ENCODE data around the gene CDC42SE2.
"Not testable (repeated sequence)": the region's sequence is repeated elsewhere in the genome, so short reads cannot be mapped to it uniquely, and the experiment has no call there.

CDC42SE2 gene

DNA sequence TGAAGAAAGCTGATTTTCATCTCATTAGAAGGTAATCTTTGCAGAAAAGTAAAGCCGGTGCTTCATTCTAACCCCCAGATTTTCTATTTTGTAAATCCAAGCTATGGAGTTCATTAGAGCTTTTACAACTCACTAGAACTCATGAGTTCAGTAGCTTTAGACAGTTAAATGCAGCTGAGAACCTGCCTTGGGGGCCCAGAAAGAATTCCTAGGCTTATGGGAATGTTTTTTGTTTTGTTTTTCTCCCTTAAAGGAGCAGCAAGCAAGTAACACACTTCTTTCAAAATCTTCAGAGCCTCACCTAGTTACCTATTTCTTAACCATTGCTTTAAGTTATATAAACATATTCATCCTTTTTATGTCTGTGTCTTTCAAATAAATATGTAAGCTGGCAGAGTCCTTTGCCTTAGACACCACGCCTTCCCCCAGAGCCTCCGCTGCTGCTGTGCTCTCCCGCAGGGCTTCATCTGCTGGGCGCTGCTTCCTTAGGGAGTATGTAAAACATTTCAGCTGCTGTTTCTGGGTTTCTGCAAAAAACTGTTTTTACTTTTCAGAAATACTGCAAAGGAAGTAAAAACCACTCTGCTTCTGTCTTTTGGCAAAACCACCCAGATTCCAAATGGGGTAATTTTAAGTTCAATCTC is 132.9 kb downstream of the CDC42SE2 start:
- DNase-seq = no peak

DNA sequence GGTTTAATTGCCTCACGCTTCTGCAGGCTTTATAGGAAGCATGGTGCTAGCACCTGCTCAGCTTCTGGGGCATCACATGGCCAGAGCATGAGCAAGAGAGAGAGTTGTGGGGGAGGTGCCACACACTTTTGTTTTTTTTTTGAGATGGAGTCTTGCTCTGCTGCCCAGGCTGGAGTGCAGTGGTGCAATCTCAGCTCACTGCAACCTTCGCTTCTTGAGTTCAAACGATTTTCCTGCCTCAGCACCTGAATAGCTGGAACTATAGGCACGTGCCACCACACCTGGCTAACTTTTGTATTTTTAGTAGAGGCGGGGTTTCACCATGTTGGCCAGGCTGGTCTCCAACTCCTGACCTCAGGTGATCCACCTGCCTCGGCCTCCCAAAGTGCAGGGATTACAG is 135.2 kb downstream of the CDC42SE2 start:
- DNase-seq = not testable (repeated sequence)

DNA sequence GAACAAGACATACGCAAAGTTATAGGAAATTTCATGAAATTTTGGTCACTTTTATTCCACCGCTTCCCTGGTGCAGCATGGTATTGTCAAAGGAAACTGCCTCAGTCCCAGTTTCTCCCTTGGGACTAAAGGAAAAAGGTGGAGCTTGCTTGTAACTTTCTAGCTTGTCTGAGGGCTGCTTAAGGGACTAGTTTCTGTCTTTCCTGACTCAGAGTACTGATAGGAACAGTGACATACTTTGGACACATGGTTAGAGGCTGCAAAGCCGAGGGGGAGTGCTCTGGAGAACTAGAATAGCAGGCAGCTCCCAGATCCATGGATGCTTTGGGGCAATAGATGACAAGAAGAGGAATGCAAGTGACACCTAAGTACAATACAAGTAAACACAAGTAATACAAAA is 136.7 kb downstream of the CDC42SE2 start:
- DNase-seq = no peak

- no peak for DNase-seq
Observed at GRCh38 chr5:131405674-131406073, 141.8 kb downstream of the CDC42SE2 start.

DNA sequence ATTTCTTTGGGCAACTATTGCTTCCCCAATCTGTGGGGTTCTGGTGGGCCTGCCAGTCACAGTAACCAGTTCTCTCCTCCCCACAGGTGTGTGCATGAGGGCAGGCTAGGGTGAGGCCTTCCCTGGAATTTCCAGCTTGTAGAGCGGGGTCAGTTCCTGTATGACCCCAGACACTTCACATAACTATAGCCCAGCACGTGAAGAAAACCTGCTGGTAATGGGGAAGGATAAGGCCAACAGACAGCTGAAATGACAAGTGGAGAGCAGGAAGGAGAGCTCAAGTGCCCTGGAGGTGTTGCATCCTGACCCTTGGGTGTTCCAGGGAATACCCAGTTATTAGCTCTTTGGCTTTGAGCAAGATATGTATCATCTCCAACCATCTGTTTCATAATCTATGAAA is 142.2 kb downstream of the CDC42SE2 start:
- DNase-seq = no peak

DNA sequence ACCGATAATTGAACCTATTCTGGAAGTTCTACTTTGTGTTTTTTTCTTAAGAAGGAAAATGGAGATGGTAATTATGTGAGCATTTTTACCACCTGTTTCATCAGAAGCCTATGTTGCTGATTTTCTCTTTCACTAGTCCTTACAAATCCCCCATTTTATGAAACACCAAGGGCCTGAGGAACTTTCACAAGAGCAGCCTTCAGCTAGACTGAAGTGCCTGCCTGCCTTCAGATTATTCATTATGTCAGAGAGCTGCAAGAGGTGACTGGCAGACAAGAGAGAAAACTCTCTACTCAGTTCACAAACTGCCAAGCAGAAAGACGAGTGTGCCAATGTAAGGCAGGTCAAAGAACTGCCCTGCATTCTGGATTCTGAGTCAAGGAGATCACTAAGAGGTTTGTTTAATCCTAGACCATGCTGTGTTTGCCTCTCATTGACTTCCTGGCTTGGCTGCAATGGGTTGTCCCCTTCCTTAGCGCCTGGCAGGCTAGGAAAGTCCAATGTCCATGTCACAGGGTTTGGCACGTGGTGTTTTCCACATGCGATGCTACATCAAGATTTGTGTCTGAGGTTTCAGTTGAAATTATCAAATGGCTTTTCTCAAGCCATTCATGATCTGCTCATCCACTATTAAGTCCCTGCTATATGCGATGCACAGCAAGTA is 143.3 kb downstream of the CDC42SE2 start:
- no peak for DNase-seq

- no peak for DNase-seq
Observed at GRCh38 chr5:131413605-131414559, 150.0 kb downstream of the CDC42SE2 start.

DNA sequence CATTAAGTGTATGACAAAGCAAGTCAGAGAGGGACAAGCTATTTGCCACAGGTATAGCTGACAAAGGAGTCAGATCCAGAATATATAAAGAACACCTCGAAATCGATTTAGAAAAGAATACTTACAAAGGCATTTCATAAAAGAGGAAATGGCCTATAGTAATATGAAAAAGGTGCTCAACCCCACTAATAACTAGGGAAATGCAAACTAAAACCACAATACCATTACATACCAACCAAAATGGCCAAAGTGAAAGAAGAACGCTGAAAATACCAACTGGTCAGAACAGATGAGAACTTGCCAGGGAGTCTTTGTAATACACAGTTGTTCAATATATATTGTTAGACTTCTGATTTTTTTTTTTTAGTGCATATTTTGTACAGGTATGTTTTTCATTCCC is 152.9 kb downstream of the CDC42SE2 start:
- DNase-seq = peak in 1 of 2 donors; percentile 3

GRCh38 chr5:131417240-131417869 is 153.5 kb downstream of the CDC42SE2 start:
- DNase-seq = peak; percentile 16 to 71

GRCh38 chr5:131418846-131419245 is 155.0 kb downstream of the CDC42SE2 start:
- DNase-seq = no peak

GRCh38 chr5:131419877-131420276 is 156.0 kb downstream of the CDC42SE2 start:
- DNase-seq = no peak

DNA sequence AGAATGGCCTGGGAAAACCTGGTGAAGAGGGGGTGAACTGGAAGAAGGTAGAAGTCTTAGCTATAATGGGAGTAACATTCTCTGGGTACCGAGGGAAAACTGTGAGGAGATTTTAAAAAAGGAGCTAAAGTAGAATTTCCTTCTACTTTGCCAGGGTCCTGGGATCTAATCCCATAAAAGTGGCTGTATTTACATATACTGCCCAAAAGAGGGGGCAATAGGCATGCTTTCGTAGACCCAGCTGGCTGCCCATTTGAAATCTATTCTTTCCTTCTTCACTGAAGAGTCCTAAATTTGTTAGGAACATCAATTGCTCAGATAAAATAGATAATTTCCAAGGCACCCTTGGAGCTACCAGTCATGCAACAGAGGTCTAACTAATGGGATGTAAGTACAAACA is 159.2 kb downstream of the CDC42SE2 start:
- peak in 1 of 2 donors; percentile 3 for DNase-seq

- no peak for DNase-seq
Observed at GRCh38 chr5:131426011-131426410, 162.2 kb downstream of the CDC42SE2 start.

DNA sequence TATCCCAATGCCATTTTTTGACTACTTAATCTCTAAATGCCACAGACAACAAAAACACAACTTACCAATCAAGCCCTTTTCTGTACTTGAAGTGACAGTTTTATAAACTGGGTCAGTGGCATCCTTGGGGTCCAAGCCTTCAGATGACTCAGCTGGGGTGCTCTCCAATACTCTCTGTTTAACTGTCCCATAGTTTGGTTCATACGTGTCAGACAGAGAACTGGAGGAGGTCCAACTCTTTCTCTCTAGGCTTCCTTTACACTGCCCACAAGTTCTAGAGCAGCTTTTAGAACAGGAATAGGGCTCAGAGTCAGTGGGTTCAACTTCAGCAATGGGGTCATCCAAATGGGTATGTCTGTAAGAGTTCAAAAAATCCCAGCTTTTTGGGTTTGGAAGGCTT is 166.9 kb downstream of the CDC42SE2 start:
- no peak for DNase-seq

DNA sequence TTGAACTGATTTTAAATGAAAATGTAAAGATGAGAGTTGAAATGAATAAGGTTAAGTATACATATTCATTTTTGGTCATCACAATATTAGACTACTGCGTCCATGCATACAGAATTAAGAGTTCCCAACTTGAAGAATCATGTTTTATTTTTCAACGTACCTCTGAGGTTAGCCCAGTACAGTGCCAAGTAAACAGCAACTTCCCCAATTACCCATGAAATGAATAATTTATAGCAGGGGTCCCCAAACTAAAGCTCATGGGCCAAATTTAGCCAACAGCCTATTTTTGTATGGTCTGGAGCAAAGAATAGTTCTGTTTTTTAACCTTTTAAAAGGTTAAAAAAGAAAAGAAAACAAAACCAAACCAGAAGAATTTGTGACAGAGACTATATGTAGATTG is 167.9 kb downstream of the CDC42SE2 start:
- no peak for DNase-seq

- DNase-seq = no peak
Observed at GRCh38 chr5:131433109-131433508, 169.3 kb downstream of the CDC42SE2 start.

- no peak for DNase-seq
Observed at GRCh38 chr5:131436081-131436480, 172.2 kb downstream of the CDC42SE2 start.

DNA sequence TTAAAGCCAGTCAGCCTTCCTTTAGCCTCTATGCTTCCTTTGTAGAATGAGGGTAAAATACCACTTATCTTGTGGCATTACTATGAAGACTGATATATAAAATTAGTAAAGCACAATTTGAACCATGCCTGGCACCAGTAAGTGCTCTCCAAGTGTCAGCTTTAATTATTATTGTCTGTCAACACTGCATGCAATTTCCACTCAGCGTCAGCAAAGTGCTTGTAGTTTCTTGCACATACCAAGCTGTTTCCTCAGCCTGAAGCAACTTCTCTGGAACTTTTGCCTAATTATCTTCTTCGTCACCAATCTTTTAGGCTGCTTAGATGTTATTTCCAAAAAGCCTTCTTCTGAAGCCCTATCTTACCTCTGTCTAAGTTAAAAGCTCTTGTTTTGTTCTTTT is 177.3 kb downstream of the CDC42SE2 start:
- no peak for DNase-seq
